GM10266 (cell line): ENCODE measurements around the gene EMP2.

Experiments
- DNase-seq: peaks from one replicate; pipeline ENCODE4 v3.0.0; 2012; ENCODE audit errors: extremely low spot score
- TF ChIP-seq, protein P1 (sequence below): IDR thresholded peaks from 2 replicates; pipeline ENCODE4 v1.5.1; 2012; ENCODE audit warnings: mild to moderate bottlenecking, low read depth; ENCODE audit not compliant: control insufficient read depth, insufficient read depth; ENCODE audit errors: missing control alignments

The EMP2 gene

GRCh38 chr16:10493276-10493675 lies 87.1 kb downstream of the EMP2 start:
- no peak for DNase-seq
- TF ChIP-seq, protein P1, sequence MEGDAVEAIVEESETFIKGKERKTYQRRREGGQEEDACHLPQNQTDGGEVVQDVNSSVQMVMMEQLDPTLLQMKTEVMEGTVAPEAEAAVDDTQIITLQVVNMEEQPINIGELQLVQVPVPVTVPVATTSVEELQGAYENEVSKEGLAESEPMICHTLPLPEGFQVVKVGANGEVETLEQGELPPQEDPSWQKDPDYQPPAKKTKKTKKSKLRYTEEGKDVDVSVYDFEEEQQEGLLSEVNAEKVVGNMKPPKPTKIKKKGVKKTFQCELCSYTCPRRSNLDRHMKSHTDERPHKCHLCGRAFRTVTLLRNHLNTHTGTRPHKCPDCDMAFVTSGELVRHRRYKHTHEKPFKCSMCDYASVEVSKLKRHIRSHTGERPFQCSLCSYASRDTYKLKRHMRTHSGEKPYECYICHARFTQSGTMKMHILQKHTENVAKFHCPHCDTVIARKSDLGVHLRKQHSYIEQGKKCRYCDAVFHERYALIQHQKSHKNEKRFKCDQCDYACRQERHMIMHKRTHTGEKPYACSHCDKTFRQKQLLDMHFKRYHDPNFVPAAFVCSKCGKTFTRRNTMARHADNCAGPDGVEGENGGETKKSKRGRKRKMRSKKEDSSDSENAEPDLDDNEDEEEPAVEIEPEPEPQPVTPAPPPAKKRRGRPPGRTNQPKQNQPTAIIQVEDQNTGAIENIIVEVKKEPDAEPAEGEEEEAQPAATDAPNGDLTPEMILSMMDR = no peak

GRCh38 chr16:10490141-10490540 lies 90.3 kb downstream of the EMP2 start:
- TF ChIP-seq, protein P1 = no peak
- DNase-seq = no peak

DNA sequence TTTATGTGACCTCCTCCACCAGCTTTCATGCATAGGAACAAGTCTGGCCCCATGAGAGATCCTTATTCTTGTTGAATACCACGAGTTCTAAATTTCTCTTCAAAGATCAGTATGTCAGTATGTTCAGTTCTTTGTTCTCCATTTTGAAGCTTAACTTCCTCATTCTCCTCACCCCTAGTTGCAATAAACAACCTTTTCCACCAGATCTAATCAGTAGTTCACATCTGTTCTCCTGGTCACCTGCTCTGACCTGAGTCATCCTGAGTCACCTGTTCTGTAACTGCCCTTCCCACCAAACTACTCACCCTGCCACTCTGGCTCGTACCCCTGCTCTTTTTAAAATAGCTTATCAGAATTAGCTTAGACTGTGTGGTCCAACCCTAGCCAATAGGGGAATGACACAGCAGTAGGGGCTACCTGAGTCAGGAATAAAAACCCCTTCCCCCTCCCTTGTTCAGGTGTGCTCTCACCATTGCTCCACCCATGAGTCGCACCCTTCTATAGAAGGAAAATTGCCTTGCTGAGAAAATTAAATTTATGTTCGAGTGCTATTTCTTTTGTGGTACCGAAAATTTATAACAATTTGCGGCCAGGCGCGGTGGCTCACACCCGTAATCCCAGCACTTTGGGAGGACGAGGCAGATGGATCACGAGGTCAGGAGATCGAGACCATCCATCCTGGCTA lies 94.6 kb downstream of the EMP2 start:
- TF ChIP-seq, protein P1 = no peak
- DNase-seq = no peak

DNA sequence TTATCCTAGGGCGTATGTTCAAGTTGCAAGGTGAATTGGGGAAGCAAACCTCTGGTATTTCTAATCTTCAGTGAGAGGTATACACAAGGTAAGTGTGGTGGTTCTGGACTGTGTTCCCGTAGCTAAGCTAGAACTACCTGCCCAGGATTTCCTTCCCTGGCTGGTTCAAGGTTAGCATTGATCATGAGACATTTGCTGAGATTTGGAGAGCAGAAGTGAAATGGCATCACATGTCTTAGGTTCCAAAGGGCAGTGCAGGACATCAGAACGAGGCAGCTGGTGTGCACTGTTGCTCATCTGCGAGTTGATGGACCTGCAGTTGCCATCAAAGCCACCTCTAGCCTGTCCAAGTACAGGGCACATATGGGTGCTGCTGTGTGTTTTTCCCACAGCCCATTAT lies 95.2 kb downstream of the EMP2 start:
- no peak for DNase-seq
- TF ChIP-seq, protein P1 = no peak

GRCh38 chr16:10480151-10480550 lies 100.2 kb downstream of the EMP2 start:
- TF ChIP-seq, protein P1 = no peak

More at GRCh38 chr16:10480151-10480550, 100.2 kb downstream of the EMP2 start:
- no peak for DNase-seq
